A549 (cell line): ENCODE results near the gene ZNF654.
"Not testable (repeated sequence)": the region's sequence is repeated elsewhere in the genome, so short reads cannot be mapped to it uniquely, and the experiment has no call there.

Source experiments
- MAFK ChIP-seq: fragments of 450-650 bp; IDR thresholded peaks from 2 replicates; pipeline ENCODE4 v1.6.1; 2014; ENCODE audit not compliant: partially characterized antibody
- NR3C1 ChIP-seq: fragments of >200 bp; sonication (Bioruptor Twin); formaldehyde crosslinking; IDR thresholded peaks from 3 replicates; pipeline ENCODE4 v1.6.1; 2017
- POLR2A ChIP-seq: IDR thresholded peaks from 2 replicates; pipeline ENCODE4 v1.6.1; 2012; ENCODE audit warnings: mild to moderate bottlenecking, low read length
- RARB ChIP-seq: fragments of 250-450 bp; sonication (Bioruptor Pico); IDR thresholded peaks from 2 replicates; pipeline ENCODE4 v1.8.0; 2021; ENCODE audit warnings: mild to moderate bottlenecking, moderate library complexity
- SREBF2 ChIP-seq: fragments of 450-650 bp; IDR thresholded peaks from 2 replicates; pipeline ENCODE4 v1.6.1; 2014; ENCODE audit warnings: mild to moderate bottlenecking, moderate library complexity
- TF ChIP-seq, protein P1 (sequence below): fragments of >200 bp; sonication (Bioruptor Twin); formaldehyde crosslinking; IDR thresholded peaks from 3 replicates; pipeline ENCODE4 v1.5.1; 2016
- TF ChIP-seq, protein P2 (sequence below): fragments of 200-600 bp; sonication (generic); IDR thresholded peaks from 2 replicates; pipeline ENCODE4 v1.6.1; 2016; ENCODE audit warnings: antibody characterized with exemption, mild to moderate bottlenecking, moderate library complexity

DNA sequence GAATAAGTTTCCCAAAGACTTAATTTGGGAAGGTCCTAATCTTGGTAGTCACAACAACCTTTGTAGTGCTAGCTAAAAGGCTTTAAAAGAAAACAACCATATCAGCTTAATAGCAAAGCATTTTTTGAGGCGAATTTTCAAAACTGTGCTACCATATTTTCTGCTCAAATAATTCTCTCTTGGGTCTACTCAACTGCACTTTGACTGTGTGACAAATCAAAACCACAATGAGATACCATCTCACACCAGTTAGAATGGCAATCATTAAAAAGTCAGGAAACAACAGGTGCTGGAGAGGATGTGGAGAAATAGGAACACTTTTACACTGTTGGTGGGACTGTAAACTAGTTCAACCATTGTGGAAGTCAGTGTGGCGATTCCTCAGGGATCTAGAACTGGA lies 59.5 kb downstream of the ZNF654 start:
- not testable (repeated sequence) for TF ChIP-seq POLR2A; RARB (CRISPR knock-in tag); MAFK; SREBF2; NR3C1
- TF ChIP-seq, protein P1, sequence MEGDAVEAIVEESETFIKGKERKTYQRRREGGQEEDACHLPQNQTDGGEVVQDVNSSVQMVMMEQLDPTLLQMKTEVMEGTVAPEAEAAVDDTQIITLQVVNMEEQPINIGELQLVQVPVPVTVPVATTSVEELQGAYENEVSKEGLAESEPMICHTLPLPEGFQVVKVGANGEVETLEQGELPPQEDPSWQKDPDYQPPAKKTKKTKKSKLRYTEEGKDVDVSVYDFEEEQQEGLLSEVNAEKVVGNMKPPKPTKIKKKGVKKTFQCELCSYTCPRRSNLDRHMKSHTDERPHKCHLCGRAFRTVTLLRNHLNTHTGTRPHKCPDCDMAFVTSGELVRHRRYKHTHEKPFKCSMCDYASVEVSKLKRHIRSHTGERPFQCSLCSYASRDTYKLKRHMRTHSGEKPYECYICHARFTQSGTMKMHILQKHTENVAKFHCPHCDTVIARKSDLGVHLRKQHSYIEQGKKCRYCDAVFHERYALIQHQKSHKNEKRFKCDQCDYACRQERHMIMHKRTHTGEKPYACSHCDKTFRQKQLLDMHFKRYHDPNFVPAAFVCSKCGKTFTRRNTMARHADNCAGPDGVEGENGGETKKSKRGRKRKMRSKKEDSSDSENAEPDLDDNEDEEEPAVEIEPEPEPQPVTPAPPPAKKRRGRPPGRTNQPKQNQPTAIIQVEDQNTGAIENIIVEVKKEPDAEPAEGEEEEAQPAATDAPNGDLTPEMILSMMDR = not testable (repeated sequence)
- TF ChIP-seq, protein P2, sequence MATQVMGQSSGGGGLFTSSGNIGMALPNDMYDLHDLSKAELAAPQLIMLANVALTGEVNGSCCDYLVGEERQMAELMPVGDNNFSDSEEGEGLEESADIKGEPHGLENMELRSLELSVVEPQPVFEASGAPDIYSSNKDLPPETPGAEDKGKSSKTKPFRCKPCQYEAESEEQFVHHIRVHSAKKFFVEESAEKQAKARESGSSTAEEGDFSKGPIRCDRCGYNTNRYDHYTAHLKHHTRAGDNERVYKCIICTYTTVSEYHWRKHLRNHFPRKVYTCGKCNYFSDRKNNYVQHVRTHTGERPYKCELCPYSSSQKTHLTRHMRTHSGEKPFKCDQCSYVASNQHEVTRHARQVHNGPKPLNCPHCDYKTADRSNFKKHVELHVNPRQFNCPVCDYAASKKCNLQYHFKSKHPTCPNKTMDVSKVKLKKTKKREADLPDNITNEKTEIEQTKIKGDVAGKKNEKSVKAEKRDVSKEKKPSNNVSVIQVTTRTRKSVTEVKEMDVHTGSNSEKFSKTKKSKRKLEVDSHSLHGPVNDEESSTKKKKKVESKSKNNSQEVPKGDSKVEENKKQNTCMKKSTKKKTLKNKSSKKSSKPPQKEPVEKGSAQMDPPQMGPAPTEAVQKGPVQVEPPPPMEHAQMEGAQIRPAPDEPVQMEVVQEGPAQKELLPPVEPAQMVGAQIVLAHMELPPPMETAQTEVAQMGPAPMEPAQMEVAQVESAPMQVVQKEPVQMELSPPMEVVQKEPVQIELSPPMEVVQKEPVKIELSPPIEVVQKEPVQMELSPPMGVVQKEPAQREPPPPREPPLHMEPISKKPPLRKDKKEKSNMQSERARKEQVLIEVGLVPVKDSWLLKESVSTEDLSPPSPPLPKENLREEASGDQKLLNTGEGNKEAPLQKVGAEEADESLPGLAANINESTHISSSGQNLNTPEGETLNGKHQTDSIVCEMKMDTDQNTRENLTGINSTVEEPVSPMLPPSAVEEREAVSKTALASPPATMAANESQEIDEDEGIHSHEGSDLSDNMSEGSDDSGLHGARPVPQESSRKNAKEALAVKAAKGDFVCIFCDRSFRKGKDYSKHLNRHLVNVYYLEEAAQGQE = not testable (repeated sequence)
